ENCODE measurements around the gene MTM1.

Gene MTM1

GRCh38 chrX:150540965-150541364 is 27.5 kb upstream of the MTM1 start:
- H3K27me3 ChIP-seq (ENCODE audit: control insufficient read depth, insufficient read depth, low read length): peaks cover 6% of the 10 kb centered on the region
- H3K9ac ChIP-seq (ENCODE audit: low read depth, low read length): no peak overlapping the region
- H3K9me3 ChIP-seq (ENCODE audit: control insufficient read depth, insufficient read depth, low read length): peaks cover 5% of the 10 kb centered on the region
- no peaks in the 10 kb centered on the region for H3K36me3 ChIP-seq (ENCODE audit: control insufficient read depth, insufficient read depth, low read length)
- no peaks in the 10 kb centered on the region for H3K4me1 ChIP-seq (ENCODE audit: control insufficient read depth, insufficient read depth, low read length)
- H3K4me3 ChIP-seq (ENCODE audit: low read depth, low read length): no peak overlapping the region

GRCh38 chrX:150542846-150543229 is 25.6 kb upstream of the MTM1 start:
- H3K9me3 ChIP-seq (ENCODE audit: control insufficient read depth, insufficient read depth, low read length): no peaks in the 10 kb centered on the region
- no peaks in the 10 kb centered on the region for H3K4me1 ChIP-seq (ENCODE audit: control insufficient read depth, insufficient read depth, low read length)
- no peak overlapping the region for H3K9ac ChIP-seq (ENCODE audit: low read depth, low read length)
- peaks cover 21% of the 10 kb centered on the region for H3K27me3 ChIP-seq (ENCODE audit: control insufficient read depth, insufficient read depth, low read length)
- no peaks in the 10 kb centered on the region for H3K36me3 ChIP-seq (ENCODE audit: control insufficient read depth, insufficient read depth, low read length)
- no peak overlapping the region for H3K4me3 ChIP-seq (ENCODE audit: low read depth, low read length)

GRCh38 chrX:150543230-150544155 is 24.9 kb upstream of the MTM1 start:
- H3K36me3 ChIP-seq (ENCODE audit: control insufficient read depth, insufficient read depth, low read length): no peaks in the 10 kb centered on the region
- H3K27me3 ChIP-seq (ENCODE audit: control insufficient read depth, insufficient read depth, low read length): peaks cover 27% of the 10 kb centered on the region
- no peak overlapping the region for H3K4me3 ChIP-seq (ENCODE audit: low read depth, low read length)
- H3K9ac ChIP-seq (ENCODE audit: low read depth, low read length): no peak overlapping the region
- peaks cover 4% of the 10 kb centered on the region for H3K4me1 ChIP-seq (ENCODE audit: control insufficient read depth, insufficient read depth, low read length)
- peaks cover 4% of the 10 kb centered on the region for H3K9me3 ChIP-seq (ENCODE audit: control insufficient read depth, insufficient read depth, low read length)

- Histone ChIP-seq H3K36me3 (ENCODE audit: control insufficient read depth, insufficient read depth, low read length) (no peaks in the 10 kb centered on the region), H3K4me3 (ENCODE audit: low read depth, low read length) (no peak overlapping the region), H3K9ac (ENCODE audit: low read depth, low read length) (no peak overlapping the region), H3K27me3 (ENCODE audit: control insufficient read depth, insufficient read depth, low read length) (peaks cover 35% of the 10 kb centered on the region), H3K9me3 (ENCODE audit: control insufficient read depth, insufficient read depth, low read length) (peaks cover 7% of the 10 kb centered on the region), H3K4me1 (ENCODE audit: control insufficient read depth, insufficient read depth, low read length) (peaks cover 4% of the 10 kb centered on the region)
These were observed 24.1 kb upstream of the MTM1 start for GRCh38 chrX:150544222-150544787.

- Histone ChIP-seq H3K9me3 (ENCODE audit: control insufficient read depth, insufficient read depth, low read length) (peaks cover 7% of the 10 kb centered on the region), H3K9ac (ENCODE audit: low read depth, low read length) (no peak overlapping the region), H3K4me1 (ENCODE audit: control insufficient read depth, insufficient read depth, low read length) (peaks cover 4% of the 10 kb centered on the region), H3K4me3 (ENCODE audit: low read depth, low read length) (no peak overlapping the region), H3K27me3 (ENCODE audit: control insufficient read depth, insufficient read depth, low read length) (peaks cover 43% of the 10 kb centered on the region), H3K36me3 (ENCODE audit: control insufficient read depth, insufficient read depth, low read length) (no peaks in the 10 kb centered on the region)
These were observed 23.3 kb upstream of the MTM1 start for GRCh38 chrX:150544835-150545770.

GRCh38 chrX:150546711-150547153 is 21.7 kb upstream of the MTM1 start:
- Histone ChIP-seq H3K36me3 (ENCODE audit: control insufficient read depth, insufficient read depth, low read length) (no peaks in the 10 kb centered on the region), H3K9me3 (ENCODE audit: control insufficient read depth, insufficient read depth, low read length) (peaks cover 7% of the 10 kb centered on the region), H3K4me3 (ENCODE audit: low read depth, low read length) (no peak overlapping the region), H3K4me1 (ENCODE audit: control insufficient read depth, insufficient read depth, low read length) (peaks cover 4% of the 10 kb centered on the region), H3K27me3 (ENCODE audit: control insufficient read depth, insufficient read depth, low read length) (peaks cover 58% of the 10 kb centered on the region), H3K9ac (ENCODE audit: low read depth, low read length) (no peak overlapping the region)

- Histone ChIP-seq H3K9ac (ENCODE audit: low read depth, low read length) (no peak overlapping the region), H3K27me3 (ENCODE audit: control insufficient read depth, insufficient read depth, low read length) (peaks cover 66% of the 10 kb centered on the region), H3K9me3 (ENCODE audit: control insufficient read depth, insufficient read depth, low read length) (peaks cover 7% of the 10 kb centered on the region), H3K4me1 (ENCODE audit: control insufficient read depth, insufficient read depth, low read length) (peaks cover 4% of the 10 kb centered on the region), H3K4me3 (ENCODE audit: low read depth, low read length) (peak overlapping the region; percentile 46), H3K36me3 (ENCODE audit: control insufficient read depth, insufficient read depth, low read length) (no peaks in the 10 kb centered on the region)
These were observed 20.9 kb upstream of the MTM1 start for GRCh38 chrX:150547375-150548115.

- Histone ChIP-seq H3K9me3 (ENCODE audit: control insufficient read depth, insufficient read depth, low read length) (peaks cover 7% of the 10 kb centered on the region), H3K36me3 (ENCODE audit: control insufficient read depth, insufficient read depth, low read length) (no peaks in the 10 kb centered on the region), H3K4me1 (ENCODE audit: control insufficient read depth, insufficient read depth, low read length) (peaks cover 4% of the 10 kb centered on the region), H3K9ac (ENCODE audit: low read depth, low read length) (no peak overlapping the region), H3K27me3 (ENCODE audit: control insufficient read depth, insufficient read depth, low read length) (peaks cover 73% of the 10 kb centered on the region), H3K4me3 (ENCODE audit: low read depth, low read length) (peak overlapping the region; percentile 46)
These were observed 20.2 kb upstream of the MTM1 start for GRCh38 chrX:150548251-150548650.

GRCh38 chrX:150548684-150549083 is 19.7 kb upstream of the MTM1 start:
- Histone ChIP-seq H3K9ac (ENCODE audit: low read depth, low read length) (no peak overlapping the region), H3K4me3 (ENCODE audit: low read depth, low read length) (no peak overlapping the region), H3K9me3 (ENCODE audit: control insufficient read depth, insufficient read depth, low read length) (peaks cover 7% of the 10 kb centered on the region), H3K4me1 (ENCODE audit: control insufficient read depth, insufficient read depth, low read length) (peaks cover 4% of the 10 kb centered on the region), H3K27me3 (ENCODE audit: control insufficient read depth, insufficient read depth, low read length) (peaks cover 77% of the 10 kb centered on the region), H3K36me3 (ENCODE audit: control insufficient read depth, insufficient read depth, low read length) (no peaks in the 10 kb centered on the region)

GRCh38 chrX:150551963-150552362 is 16.5 kb upstream of the MTM1 start:
- Histone ChIP-seq H3K4me1 (ENCODE audit: control insufficient read depth, insufficient read depth, low read length) (peaks cover 4% of the 10 kb centered on the region), H3K4me3 (ENCODE audit: low read depth, low read length) (no peak overlapping the region), H3K9me3 (ENCODE audit: control insufficient read depth, insufficient read depth, low read length) (peaks cover 7% of the 10 kb centered on the region), H3K27me3 (ENCODE audit: control insufficient read depth, insufficient read depth, low read length) (peaks cover 82% of the 10 kb centered on the region), H3K36me3 (ENCODE audit: control insufficient read depth, insufficient read depth, low read length) (no peaks in the 10 kb centered on the region), H3K9ac (ENCODE audit: low read depth, low read length) (no peak overlapping the region)

GRCh38 chrX:150558424-150558823 is 10.0 kb upstream of the MTM1 start:
- Histone ChIP-seq H3K4me3 (ENCODE audit: low read depth, low read length) (peak overlapping the region; percentile 30), H3K36me3 (ENCODE audit: control insufficient read depth, insufficient read depth, low read length) (no peaks in the 10 kb centered on the region), H3K9ac (ENCODE audit: low read depth, low read length) (no peak overlapping the region), H3K9me3 (ENCODE audit: control insufficient read depth, insufficient read depth, low read length) (no peaks in the 10 kb centered on the region), H3K27me3 (ENCODE audit: control insufficient read depth, insufficient read depth, low read length) (peaks cover 44% of the 10 kb centered on the region), H3K4me1 (ENCODE audit: control insufficient read depth, insufficient read depth, low read length) (peaks cover 2% of the 10 kb centered on the region)
